Activated CD4-positive, CD25-positive, alpha-beta regulatory T cell treated with anti-CD3 and anti-CD28 coated beads, Interleukin-2, amount 50 U/mL, for 16 hours (primary cell): Measurements from ENCODE around the gene PSMC4.

Experiments used
- DNase-seq: peaks from one replicate; pipeline ENCODE4 v3.0.0-alpha.2; 2020; ENCODE audit warnings: low read depth, low spot score

Gene PSMC4

DNA sequence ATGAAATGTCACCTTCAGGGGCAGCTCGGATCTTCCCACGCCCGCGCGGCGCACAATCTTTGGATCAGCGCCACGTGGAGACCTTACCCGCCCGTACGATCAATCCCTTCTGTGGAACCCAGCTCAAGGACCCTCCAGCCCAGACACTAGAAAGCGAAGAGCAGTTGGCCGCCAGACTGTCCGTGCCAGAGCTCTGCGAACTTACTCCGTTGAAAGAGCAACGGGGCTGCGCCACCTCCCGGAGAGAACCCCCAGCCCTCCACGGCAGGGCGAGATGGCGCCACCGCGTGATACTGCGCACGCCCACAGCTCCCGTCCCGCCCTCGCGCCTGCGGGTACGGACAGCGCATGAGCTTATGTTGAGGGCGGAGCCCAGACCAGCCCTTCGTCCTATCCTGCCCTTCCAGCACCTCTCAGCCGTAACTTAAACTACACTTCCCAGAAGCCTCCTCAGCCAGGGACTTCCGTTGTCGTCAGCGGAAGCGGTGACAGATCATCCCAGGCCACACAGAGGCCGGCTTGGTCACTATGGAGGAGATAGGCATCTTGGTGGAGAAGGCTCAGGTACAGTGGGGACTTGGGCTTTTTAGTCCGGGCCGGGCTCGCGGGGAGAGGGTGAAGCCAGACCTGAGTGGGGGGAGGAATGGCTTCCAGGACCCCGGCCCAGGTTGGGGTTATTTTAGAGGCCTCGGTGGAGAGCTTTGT is at the start of gene PSMC4:
PSMC4 (plus strand) TSS at position 491 of the 705 bp plus-strand sequence; CDS start at position 529, 38 bp downstream.
- peak; percentile 97 for DNase-seq

GRCh38 chr19:39923862-39924261 is 47.1 kb upstream of the PSMC4 start:
- no peak for DNase-seq

DNA sequence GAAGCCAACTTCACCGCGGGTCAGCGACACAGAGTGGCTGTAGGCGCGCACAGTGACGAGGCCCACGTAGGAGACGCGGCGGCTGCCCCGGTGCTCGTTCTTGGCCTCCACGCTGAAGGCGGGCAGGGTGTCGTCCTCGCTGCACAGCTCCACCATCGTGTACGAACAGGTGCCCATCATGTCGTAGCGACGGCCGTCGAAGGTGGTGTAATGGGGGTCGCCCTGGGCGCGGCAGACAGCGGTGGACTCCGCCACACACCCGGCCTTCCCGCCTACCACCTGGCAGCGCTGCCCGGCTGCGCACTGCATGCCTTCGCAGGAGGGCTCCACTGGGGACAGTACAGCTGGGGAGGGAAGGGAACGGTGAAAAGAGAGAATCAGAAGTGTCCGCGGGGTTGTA is 46.6 kb upstream of the PSMC4 start:
- no peak for DNase-seq

- no peak for DNase-seq
Measured at GRCh38 chr19:39924952-39925351, 46.0 kb upstream of the PSMC4 start.

- no peak for DNase-seq
Measured at GRCh38 chr19:39926170-39926760, 44.7 kb upstream of the PSMC4 start.

DNA sequence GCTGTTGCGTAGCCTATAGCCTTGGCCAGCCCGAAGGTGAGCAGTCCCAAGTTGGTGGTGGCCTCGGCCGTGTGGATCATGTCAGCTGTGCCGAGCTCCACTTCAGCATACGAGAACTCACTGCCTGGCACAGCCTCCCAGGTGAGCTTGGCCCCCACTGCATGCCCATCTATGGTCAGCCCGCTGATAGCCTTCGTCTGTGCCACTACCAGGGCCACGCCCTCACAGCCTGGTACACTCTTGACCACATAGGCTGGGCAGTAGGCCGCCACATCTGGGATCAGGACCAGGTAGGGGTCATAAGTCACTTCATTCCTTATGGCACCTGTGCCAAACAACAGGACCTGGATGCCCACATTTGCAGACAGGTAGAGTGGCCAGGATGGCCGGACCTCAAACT is 43.9 kb upstream of the PSMC4 start:
- no peak for DNase-seq

GRCh38 chr19:39927524-39928356 is 43.2 kb upstream of the PSMC4 start:
- no peak for DNase-seq

- DNase-seq = no peak
Measured at GRCh38 chr19:39928357-39928725, 42.6 kb upstream of the PSMC4 start.

DNA sequence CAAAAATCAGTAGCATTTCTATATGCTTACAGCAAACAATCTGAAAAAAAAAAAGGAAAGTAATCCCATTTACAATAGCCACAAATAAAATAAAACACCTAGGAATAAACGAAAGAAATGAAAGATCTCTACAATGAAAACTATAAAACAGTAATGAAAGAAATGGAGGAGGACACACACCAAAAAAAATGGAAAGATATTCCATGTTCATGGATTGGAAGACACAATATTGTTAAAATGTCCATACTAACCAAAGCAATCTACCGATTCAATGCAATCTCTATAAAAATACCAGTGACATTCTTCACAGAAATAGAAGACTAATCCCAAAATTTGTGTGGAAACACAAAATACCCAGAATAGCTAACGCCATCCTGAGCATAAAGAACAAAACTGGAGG is 41.2 kb upstream of the PSMC4 start:
- no peak for DNase-seq

DNA sequence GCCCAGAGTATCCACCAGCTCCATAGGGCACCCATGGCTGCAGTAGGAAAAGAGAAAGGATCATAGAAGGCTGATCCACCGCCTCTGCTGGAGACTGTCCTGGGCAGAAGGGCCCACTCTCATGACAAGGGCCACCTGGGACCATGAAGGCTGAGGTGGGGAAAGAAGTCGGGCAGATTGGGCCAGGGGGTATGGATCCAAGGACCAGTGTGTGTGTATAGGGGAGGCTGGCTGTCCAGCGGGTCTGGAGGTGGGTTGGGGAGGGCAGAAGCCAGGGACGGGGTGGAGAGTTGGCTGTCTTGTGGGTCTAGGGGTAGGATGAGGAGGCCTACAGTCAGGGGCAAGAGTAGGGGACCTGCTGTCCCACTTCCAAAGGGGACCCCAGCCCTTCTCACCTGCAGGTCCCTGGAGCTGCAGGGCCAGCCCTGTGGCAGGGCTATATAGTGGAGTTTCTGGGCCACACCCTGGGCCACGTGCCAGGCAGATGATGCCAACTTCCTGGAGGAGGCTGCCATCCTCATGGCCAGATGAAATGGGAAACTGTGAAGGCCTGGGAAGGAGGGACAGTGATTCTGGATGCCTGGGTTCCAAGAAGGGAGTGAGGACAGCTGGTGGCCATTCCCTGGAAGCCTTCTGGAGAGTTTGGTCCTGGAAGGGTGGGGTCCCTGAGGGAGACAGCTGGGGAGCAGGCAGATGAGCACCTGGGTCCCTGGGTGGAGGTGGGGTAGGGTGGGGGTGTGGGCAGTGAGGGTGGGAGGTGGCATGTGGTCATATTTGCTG is 36.2 kb upstream of the PSMC4 start, which contains the start of gene FCGBP:
FCGBP (minus strand) TSS at position 51 of the 780 bp plus-strand sequence.
- DNase-seq = no peak

DNA sequence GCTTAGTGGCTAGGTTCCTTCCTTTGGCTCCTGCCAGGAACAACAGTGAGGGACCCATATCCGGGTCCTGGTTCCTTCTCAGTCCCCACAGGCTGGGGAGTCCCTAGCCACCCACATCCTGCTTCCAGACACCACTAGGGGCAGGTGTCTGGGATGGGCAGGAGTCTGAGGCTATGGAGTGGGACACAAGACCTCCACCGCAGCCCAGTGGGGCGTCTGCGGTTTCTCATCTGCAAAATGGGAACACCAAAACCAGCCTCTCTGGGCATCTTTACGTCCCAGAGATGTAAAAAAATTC is 35.7 kb upstream of the PSMC4 start:
- DNase-seq = no peak

DNA sequence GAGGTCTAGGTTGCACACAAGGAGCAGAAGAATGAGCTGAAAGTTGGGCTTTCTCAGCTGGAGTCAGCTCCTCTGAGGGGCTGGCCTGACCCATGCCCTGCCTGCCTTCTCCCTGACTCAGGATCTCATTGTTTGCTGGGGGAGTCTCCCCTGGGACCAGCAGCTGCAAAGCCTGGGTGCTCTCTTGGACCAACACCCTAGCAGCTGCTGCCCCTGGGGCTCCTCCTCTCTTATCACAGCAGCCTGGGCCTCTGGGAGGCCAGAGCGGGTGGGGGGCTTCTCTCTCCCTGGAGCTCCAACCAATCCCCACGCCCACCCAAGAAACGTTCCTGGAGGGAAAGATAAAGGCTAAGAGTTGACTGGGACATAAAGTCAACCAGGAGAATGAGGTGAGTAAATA is 34.9 kb upstream of the PSMC4 start:
- no peak for DNase-seq

DNA sequence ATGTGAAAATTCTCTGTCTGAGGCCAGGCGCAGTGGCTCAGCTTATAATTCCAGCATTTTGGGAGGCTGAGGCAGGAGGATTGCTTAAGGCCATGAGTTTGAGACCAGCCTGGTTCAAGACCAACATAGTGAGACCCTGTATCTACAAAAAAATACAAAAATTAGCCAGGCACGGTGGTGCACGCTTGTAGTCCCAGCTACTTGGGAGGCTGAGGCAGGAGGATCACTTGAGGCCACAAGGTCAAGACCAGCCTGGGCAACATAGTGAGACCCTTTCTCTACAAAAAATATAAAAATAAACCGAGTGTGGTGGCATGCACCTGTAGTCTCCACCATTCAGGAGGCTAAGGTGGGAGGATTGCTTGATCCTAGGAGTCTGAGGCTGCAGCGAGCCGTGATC is 34.3 kb upstream of the PSMC4 start:
- DNase-seq = no peak

DNA sequence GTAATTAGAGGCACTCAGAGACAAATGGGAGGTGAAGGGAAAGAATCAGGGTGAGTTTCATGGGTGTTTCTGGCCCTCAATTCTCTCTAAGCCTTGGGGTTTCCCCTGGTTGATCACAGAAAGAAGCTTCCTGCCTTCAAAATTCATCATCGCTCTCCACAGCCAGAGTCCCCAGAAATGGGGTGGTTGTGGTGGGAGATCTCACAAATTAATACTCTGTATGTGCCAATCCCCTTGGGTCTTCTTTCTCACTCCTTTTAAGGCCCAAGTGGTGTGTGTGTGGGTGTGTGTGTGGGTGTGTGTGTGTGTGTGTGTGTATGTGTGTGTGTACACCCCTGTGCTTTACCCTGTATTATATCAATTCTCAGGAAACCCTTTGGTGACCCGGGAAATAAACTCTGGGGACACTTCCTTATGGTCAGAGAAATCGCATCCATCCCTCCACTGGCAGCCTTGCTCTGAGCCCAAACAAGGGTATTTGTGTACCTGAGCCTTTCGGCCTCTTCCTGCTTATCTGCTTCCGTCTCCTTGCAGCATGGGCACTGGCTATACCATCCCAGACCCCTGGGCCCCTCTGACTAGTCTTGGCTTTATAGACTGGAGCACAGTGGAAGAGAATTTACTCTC is 33.8 kb upstream of the PSMC4 start:
- DNase-seq = no peak

- no peak for DNase-seq
Measured at GRCh38 chr19:39937787-39938186, 33.2 kb upstream of the PSMC4 start.

DNA sequence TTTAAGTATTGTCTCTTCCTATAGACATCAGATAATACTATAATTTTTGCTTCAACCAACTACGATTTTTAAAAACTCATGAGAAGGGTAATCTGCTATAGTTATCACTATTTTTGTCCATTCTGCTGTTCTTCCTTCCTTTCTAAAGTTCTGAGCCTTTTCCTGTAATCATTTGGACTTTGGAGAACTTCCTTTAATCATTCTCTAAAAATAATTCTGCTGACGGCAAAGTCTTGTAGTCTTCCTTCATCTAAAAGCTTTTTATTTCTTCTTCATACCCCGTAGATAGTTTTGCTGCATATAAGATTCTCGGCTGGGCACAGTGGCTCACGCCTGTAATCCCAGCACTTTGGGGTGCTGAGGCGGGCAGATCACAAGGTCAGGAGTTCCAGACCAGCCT is 31.4 kb upstream of the PSMC4 start:
- no peak for DNase-seq

DNA sequence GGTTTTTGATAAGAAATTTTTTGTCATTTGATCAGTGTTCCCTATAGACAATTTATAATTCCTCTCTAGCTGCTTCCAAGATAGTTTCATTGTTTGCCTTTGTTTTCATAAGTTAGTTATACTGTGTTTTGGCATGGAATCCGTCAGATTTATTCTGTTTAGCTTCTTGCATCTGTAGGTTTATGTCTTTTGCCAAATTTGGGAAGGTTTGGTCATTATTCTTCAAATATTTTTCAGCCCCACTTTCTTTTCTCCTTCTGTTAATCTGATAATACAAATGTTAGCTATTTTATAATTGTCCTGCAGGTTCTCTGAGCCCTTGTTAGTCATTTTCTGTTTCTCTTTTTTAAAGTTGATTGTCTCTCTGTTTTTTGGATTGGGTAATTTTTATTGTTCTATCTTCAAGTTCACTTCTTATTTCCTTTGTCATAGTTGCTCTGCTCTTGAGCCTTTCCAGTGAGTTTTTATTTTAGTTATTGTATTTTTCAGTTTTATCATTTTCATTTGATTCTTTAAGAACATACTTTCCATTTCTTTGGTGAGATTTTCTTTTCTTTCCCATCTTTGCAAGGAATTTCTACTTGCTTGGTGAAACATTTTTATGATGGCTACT is 30.6 kb upstream of the PSMC4 start:
- no peak for DNase-seq

DNA sequence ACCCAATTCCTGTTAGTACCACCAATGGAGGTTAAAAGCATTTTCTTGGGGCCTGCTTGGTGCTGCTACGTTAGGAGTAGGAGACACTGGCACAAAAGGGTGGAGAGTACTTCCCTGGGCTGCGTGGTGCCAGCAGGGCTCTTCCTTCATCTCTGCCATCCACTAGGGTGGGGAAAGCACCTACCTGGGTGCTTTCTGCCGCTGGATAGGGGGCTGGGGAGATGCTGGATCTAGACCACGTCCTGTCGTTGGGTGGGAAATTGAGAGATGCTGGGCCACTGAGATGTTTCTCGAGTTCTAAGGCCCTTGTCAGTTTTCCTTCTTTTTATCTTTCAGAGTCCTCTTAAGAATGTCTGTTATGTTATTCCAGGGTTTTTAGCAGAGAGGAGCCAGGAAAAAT is 29.8 kb upstream of the PSMC4 start:
- DNase-seq = no peak

DNA sequence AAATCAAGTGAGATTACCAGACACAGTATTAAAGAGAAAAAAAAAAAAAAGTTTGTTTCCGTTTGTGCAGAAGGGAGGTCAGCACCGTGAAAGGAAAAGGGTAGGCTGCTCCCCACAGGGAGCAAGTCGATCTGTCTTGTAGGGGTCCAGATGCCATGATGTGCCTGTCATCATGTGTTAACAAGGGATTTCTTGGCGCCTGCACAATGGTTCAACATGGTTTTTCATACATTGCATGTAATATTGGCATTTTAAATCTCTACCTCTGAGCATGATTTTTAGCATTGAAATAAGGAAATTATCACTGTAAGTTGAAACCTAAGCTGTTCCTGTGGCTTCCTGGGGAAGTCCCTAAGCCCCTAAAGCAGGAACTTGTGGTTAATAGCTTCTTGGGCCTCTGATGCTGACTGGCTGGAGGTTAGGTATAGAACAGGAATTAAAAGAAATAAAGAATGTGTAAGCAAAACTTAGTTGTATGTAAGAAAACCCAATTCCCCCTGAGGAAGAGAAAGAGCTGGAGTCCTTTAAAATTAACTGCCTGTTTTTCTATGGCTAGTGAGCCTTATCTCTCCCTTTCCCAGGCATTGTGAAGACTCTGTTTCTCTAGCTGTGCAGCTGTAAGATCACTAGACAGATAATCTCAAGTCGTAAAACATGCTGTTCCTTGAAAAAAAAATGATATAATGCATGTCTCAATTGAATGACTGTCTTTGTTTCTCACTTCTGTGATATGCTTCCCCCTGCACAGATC is 29.2 kb upstream of the PSMC4 start:
- peak; percentile 32 for DNase-seq

DNA sequence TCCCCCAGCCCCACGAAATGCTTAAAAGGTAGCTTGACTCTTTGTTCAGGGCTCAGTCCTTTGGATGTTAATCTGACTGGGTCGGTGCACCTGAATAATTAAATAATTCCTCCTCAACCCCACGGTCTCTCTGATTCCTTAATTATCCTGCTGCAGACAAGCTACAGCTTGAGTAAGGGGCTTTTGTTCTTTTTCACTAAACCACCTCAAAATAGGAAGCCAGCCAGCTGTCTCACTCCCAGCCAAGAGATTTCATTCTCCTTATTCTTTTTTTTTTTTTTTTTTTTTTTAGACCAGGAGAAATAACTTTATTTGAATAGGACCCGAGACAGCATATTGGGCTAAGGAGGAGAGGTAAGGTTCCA is 28.6 kb upstream of the PSMC4 start:
- DNase-seq = no peak

DNA sequence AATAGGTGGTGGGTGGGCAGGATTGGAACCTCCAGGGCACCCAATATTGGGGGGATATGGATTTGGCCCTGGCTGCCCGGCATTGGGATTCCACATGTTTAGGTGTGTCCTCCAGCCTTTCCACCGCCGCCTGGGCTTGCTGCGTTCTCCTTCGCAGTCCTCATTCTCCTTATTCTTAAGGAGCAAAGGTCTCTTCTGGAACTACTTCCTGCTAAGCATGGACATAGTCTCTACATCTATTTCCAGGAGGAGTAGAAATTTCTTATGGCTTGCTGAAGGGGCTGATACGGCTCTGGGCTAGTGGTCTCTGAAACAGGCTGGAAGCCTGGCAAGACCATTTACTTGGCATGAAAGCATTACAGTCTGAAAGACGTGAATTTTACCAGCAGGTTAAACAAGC is 27.4 kb upstream of the PSMC4 start:
- no peak for DNase-seq
